Osteoblast (primary cell): ENCODE results near the gene CPEB4. TPM values are rescaled to one million over a fixed set of nuclear protein-coding genes. Genes with fewer than 3 reads are reported as not detected.

Experiments
- DNase-seq: peaks from one replicate; pipeline ENCODE4 v3.0.0; 2011; ENCODE audit warnings: low spot score, mixed read lengths; ENCODE audit not compliant: insufficient read length; ENCODE audit errors: missing footprints
- H2AFZ ChIP-seq: 2 replicates; pipeline ENCODE4 v1.6.0; 2011; ENCODE audit warnings: mild to moderate bottlenecking, low read length
- H3K27ac ChIP-seq: 2 replicates; pipeline ENCODE4 v1.5.1; 2011; ENCODE audit warnings: mild to moderate bottlenecking, low read depth, low read length, moderate library complexity
- H3K27me3 ChIP-seq: 2 replicates; pipeline ENCODE4 v1.6.0; 2012; ENCODE audit warnings: mild to moderate bottlenecking, control low read depth, inconsistent platforms, low read length, moderate library complexity; ENCODE audit not compliant: insufficient read depth
- H3K36me3 ChIP-seq: 2 replicates; pipeline ENCODE4 v1.5.1; 2011; ENCODE audit warnings: mild to moderate bottlenecking, low read length, control low read depth, moderate library complexity; ENCODE audit not compliant: insufficient read depth
- H3K4me1 ChIP-seq: 2 replicates; pipeline ENCODE4 v1.5.1; 2011; ENCODE audit warnings: mild to moderate bottlenecking, low read length, control low read depth, moderate library complexity; ENCODE audit not compliant: insufficient read depth
- H3K4me2 ChIP-seq: 2 replicates; pipeline ENCODE4 v1.6.0; 2011; ENCODE audit warnings: mild to moderate bottlenecking, low read length; ENCODE audit not compliant: insufficient read depth
- H3K4me3 ChIP-seq: fragments of 200-600 bp; sonication (generic); 3 replicates; pipeline ENCODE4 v1.5.1; 2012; ENCODE audit warnings: mild to moderate bottlenecking, low read length, inconsistent platforms; ENCODE audit not compliant: insufficient read depth
- H3K79me2 ChIP-seq: 2 replicates; pipeline ENCODE4 v1.6.0; 2012; ENCODE audit warnings: mild to moderate bottlenecking, low read length, control low read depth, inconsistent platforms; ENCODE audit not compliant: insufficient read depth
- H3K9me3 ChIP-seq: 2 replicates; pipeline ENCODE4 v1.5.1; 2011; ENCODE audit warnings: low read depth, low read length, control low read depth
- H4K20me1 ChIP-seq: 2 replicates; pipeline ENCODE4 v1.6.0; 2012; ENCODE audit warnings: mild to moderate bottlenecking, low read length, control low read depth; ENCODE audit not compliant: insufficient read depth
- total RNA-seq: library from RNA; depleted of rRNA; stranded (reverse); fragments of >200 nt; gene quantifications from 2 replicates; pipeline ENCODE4 v1.2.3, GENCODE V29; 2012
- TF ChIP-seq, protein P1 (sequence below): IDR thresholded peaks from 2 replicates; pipeline ENCODE4 v1.5.1; 2011; ENCODE audit warnings: mild to moderate bottlenecking, low read depth, low read length, moderate library complexity; ENCODE audit errors: extremely low read depth

The CPEB4 gene
- total RNA-seq, 1 donor = 41.6 TPM

DNA sequence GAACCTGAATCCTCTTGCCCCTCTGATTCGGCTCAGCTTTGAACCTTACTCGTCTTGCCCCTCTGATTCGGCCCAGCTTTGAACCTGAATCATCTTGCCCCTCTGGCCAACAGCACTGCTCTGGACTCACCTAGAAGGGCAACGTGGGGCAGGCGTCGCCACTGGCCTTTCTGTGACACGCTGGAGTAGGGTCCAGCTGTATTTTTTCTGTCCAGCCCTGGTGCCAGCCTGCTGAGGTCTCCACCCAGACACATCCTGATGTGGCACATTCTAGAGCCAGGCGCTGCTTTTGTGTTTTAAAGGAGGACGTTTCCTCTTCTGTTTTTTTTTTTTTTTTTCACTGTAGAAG lies 15.2 kb upstream of the CPEB4 start:
- no peak for DNase-seq
- Histone ChIP-seq H3K9me3 (no peaks in the 10 kb centered on the region), H2AFZ (no peak overlapping the region), H3K4me3 (no peak overlapping the region), H3K36me3 (no peaks in the 10 kb centered on the region), H3K4me1 (no peaks in the 10 kb centered on the region), H3K27me3 (no peaks in the 10 kb centered on the region), H3K27ac (no peak overlapping the region), H3K79me2 (no peaks in the 10 kb centered on the region), H3K4me2 (no peak overlapping the region), H4K20me1 (no peaks in the 10 kb centered on the region)
- TF ChIP-seq, protein P1, sequence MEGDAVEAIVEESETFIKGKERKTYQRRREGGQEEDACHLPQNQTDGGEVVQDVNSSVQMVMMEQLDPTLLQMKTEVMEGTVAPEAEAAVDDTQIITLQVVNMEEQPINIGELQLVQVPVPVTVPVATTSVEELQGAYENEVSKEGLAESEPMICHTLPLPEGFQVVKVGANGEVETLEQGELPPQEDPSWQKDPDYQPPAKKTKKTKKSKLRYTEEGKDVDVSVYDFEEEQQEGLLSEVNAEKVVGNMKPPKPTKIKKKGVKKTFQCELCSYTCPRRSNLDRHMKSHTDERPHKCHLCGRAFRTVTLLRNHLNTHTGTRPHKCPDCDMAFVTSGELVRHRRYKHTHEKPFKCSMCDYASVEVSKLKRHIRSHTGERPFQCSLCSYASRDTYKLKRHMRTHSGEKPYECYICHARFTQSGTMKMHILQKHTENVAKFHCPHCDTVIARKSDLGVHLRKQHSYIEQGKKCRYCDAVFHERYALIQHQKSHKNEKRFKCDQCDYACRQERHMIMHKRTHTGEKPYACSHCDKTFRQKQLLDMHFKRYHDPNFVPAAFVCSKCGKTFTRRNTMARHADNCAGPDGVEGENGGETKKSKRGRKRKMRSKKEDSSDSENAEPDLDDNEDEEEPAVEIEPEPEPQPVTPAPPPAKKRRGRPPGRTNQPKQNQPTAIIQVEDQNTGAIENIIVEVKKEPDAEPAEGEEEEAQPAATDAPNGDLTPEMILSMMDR = no peak

DNA sequence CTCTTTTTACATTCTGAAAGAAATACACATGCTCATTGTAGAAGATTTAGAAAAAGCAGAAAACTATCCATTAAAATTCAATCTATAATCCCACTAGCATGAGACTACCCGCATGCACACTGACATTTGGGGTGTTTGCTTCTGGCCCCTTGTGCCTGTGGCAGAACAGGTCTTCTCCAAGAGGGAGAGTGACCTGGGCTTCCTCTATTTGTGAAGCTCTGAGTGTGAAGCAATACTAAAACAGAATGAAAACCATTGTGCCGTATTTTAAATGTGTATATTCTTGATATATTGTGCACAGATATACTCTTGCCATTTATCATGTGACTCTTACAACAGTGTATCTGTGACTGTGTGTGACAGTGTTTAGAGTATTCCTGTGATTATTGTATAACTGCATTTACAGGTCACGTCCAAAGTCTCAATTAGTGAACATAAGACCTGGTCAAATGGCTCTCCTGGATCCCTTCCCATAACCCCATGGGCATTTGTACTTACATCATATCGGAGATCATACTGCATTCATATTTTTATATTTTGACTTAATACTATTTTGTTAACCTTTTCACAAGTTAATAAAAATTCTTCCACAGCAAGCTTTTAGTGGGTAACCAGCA lies 14.7 kb upstream of the CPEB4 start:
- TF ChIP-seq, protein P1 = no peak
- DNase-seq = no peak
- Histone ChIP-seq H4K20me1 (no peaks in the 10 kb centered on the region), H3K9me3 (no peaks in the 10 kb centered on the region), H3K27ac (no peak overlapping the region), H3K4me2 (no peak overlapping the region), H3K79me2 (no peaks in the 10 kb centered on the region), H3K4me1 (no peaks in the 10 kb centered on the region), H3K27me3 (no peaks in the 10 kb centered on the region), H3K36me3 (no peaks in the 10 kb centered on the region), H3K4me3 (no peak overlapping the region), H2AFZ (no peak overlapping the region)

DNA sequence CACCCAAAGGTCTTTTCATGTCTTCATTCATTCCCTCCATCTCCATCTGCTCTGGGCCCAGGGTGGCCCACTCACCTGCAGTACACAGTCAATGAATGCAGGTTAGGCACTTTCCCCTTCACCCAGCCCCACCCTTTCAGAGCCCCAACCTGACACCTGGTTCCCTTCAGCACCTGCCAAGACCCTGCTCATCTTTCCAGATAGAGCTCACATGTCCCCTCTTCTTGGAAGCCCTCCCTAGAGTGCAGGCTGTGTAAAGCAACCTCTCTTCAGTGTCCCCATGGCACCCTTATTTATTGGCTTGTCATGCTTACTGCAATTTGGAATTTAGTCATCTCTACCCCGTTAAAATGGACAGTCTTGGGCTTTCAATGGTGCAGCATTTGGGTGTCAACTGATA lies 13.0 kb upstream of the CPEB4 start:
- Histone ChIP-seq H3K4me3 (no peak overlapping the region), H3K27ac (no peak overlapping the region), H3K4me2 (no peak overlapping the region), H3K36me3 (no peaks in the 10 kb centered on the region), H3K79me2 (no peaks in the 10 kb centered on the region), H3K9me3 (no peaks in the 10 kb centered on the region), H3K4me1 (peaks cover 3% of the 10 kb centered on the region), H2AFZ (no peak overlapping the region), H4K20me1 (no peaks in the 10 kb centered on the region), H3K27me3 (no peaks in the 10 kb centered on the region)
- TF ChIP-seq, protein P1 = no peak
- no peak for DNase-seq

DNA sequence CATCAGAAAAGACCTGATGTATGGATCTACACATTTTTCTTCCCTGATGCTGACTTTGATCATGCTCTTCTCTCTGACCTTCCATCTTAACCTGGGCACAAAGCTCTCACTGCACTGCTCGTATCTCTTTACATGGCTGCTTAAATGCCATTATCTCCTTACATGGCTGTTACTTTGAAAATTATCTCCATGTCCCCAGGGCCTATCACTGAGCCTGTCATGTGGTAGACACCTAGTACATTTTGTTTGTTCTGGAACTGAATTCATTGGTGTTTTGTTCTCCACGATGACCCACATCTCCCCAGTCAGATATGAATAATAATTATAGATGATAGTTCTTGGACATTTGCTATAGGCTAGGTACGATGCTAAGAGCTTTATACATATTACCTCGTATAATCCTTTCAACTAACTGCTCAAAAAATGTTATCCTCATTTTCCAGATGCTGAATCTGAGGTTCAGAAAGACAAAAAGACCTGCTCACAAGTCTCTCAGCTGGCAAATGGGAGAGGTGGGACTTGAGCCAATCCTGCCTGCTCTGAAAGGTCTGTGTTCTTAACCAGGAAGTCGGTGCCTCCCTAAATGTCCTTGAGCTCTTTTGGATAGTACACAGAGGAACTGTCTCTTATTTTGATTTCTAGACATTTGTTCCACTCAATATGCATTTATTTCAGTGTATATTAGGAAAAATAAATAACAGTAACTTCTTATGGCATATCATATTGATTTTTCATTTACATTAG lies 9.8 kb upstream of the CPEB4 start:
- no peaks in the 10 kb centered on the region for H3K27me3 ChIP-seq
- no peak overlapping the region for H3K4me3 ChIP-seq
- H3K27ac ChIP-seq = no peak overlapping the region
- H3K4me2 ChIP-seq = no peak overlapping the region
- TF ChIP-seq, protein P1 = no peak
- H3K9me3 ChIP-seq = no peaks in the 10 kb centered on the region
- H4K20me1 ChIP-seq = no peaks in the 10 kb centered on the region
- DNase-seq = no peak
- peaks cover 16% of the 10 kb centered on the region for H3K4me1 ChIP-seq
- no peak overlapping the region for H2AFZ ChIP-seq
- H3K79me2 ChIP-seq = no peaks in the 10 kb centered on the region
- H3K36me3 ChIP-seq = no peaks in the 10 kb centered on the region
